GM23338 (cell line): ENCODE data around the gene PHC2.

Experiments
- CTCF ChIP-seq, 2 experiments: fragments of 200-600 bp in 1 of 2; sonication (generic) in 1 of 2; conservative IDR thresholded peaks; 2 replicates each; pipeline versions ENCODE4 v1.5.1 to v1.6.1; 2016 to 2017; ENCODE audit warnings: antibody characterized with exemption in 2 of 2, low read depth in 2 of 2, mild to moderate bottlenecking in 2 of 2, moderate library complexity in 1 of 2
- ETS1 ChIP-seq: IDR thresholded peaks from 2 replicates; pipeline ENCODE4 v1.6.1; 2016; ENCODE audit warnings: antibody characterized with exemption
- EZH2phosphoT487 ChIP-seq: fragments of 200-600 bp; sonication (generic); IDR thresholded peaks from one replicate; pipeline ENCODE4 v1.8.1; 2018; ENCODE audit warnings: antibody characterized with exemption; ENCODE audit not compliant: unreplicated experiment
- NANOG ChIP-seq: IDR thresholded peaks from 2 replicates; pipeline ENCODE4 v1.6.1; 2016; ENCODE audit warnings: antibody characterized with exemption, borderline replicate concordance
- POLR2AphosphoS5 ChIP-seq: IDR thresholded peaks from 2 replicates; pipeline ENCODE4 v1.6.1; 2016; ENCODE audit warnings: antibody characterized with exemption, low read depth
- STAT1 ChIP-seq: IDR thresholded peaks from one replicate; pipeline ENCODE4 v1.6.1; 2016; ENCODE audit warnings: antibody characterized with exemption; ENCODE audit not compliant: unreplicated experiment
- ZNF114 ChIP-seq: fragments of 250-450 bp; sonication (Bioruptor Pico); IDR thresholded peaks from 2 replicates; pipeline ENCODE4 v1.5.0; 2020; ENCODE audit warnings: mild to moderate bottlenecking, moderate library complexity

GRCh38 chr1:33462405-33463164 lies 31.7 kb upstream of the PHC2 start:
- TF ChIP-seq NANOG (no peak), CTCF (conservative IDR thresholded peaks at IDR 0.05; ENCODE audit: low read depth in 2 of 2) (no peak), POLR2AphosphoS5 (no peak), EZH2phosphoT487 (no peak), ETS1 (no peak), STAT1 (no peak), ZNF114 (no peak)
